IMR-90 (cell line): ENCODE measurements around the gene YPEL5.

Experiments
- CEBPB ChIP-seq: IDR thresholded peaks from 2 replicates; pipeline ENCODE4 v1.6.1; 2012; ENCODE audit warnings: low read depth, low read length, improper control_type of control experiment
- CHD1 ChIP-seq: IDR thresholded peaks from 2 replicates; pipeline ENCODE4 v1.6.1; 2012; ENCODE audit warnings: low read depth, low read length, improper control_type of control experiment
- CTCF ChIP-seq: conservative IDR thresholded peaks from 2 replicates; pipeline ENCODE4 v1.5.1; 2012; ENCODE audit warnings: mild to moderate bottlenecking, low read depth, low read length, improper control_type of control experiment
- POLR2A ChIP-seq: IDR thresholded peaks from 2 replicates; pipeline ENCODE4 v1.6.1; 2012; ENCODE audit warnings: mild to moderate bottlenecking, low read depth, low read length
- RCOR1 ChIP-seq: IDR thresholded peaks from 2 replicates; pipeline ENCODE4 v1.6.1; 2012; ENCODE audit warnings: mild to moderate bottlenecking, low read length, improper control_type of control experiment; ENCODE audit not compliant: insufficient replicate concordance

GRCh38 chr2:30147196-30147714 is 448 bp downstream of the YPEL5 start:
- TF ChIP-seq CTCF (no peak), RCOR1 (no peak), POLR2A (no peak; the same call in 1 of the 2 replicates), CHD1 (no peak; the same call in 1 of the 2 replicates), CEBPB (no peak)
